ENCODE data around the gene PCDHA1.

The PCDHA1 gene

GRCh38 chr5:140977003-140977402 is 191.1 kb downstream of the PCDHA1 start:
- Histone ChIP-seq H3K9ac (ENCODE audit: low read length) (no peak overlapping the region), H3K27me3 (ENCODE audit: control insufficient read depth, insufficient read depth, low read length) (no peaks in the 10 kb centered on the region), H3K27ac (ENCODE audit: low read depth, low read length) (no peak overlapping the region), H3K36me3 (ENCODE audit: control insufficient read depth, insufficient read depth, low read length) (no peaks in the 10 kb centered on the region), H3K4me3 (ENCODE audit: low read length) (no peak overlapping the region), H3K4me1 (ENCODE audit: control insufficient read depth, insufficient read depth, low read length) (no peaks in the 10 kb centered on the region)

- Histone ChIP-seq H3K9ac (ENCODE audit: low read length) (no peak overlapping the region), H3K36me3 (ENCODE audit: control insufficient read depth, insufficient read depth, low read length) (no peaks in the 10 kb centered on the region), H3K4me3 (ENCODE audit: low read length) (no peak overlapping the region), H3K4me1 (ENCODE audit: control insufficient read depth, insufficient read depth, low read length) (no peaks in the 10 kb centered on the region), H3K27ac (ENCODE audit: low read depth, low read length) (no peak overlapping the region), H3K27me3 (ENCODE audit: control insufficient read depth, insufficient read depth, low read length) (no peaks in the 10 kb centered on the region)
These were observed 192.3 kb downstream of the PCDHA1 start for GRCh38 chr5:140978260-140978659.

- H3K9ac ChIP-seq (ENCODE audit: low read length), result no peak overlapping the region
- H3K27me3 ChIP-seq (ENCODE audit: control insufficient read depth, insufficient read depth, low read length), result no peaks in the 10 kb centered on the region
- no peak overlapping the region for H3K27ac ChIP-seq (ENCODE audit: low read depth, low read length)
- H3K36me3 ChIP-seq (ENCODE audit: control insufficient read depth, insufficient read depth, low read length), result no peaks in the 10 kb centered on the region
- no peak overlapping the region for H3K4me3 ChIP-seq (ENCODE audit: low read length)
- H3K4me1 ChIP-seq (ENCODE audit: control insufficient read depth, insufficient read depth, low read length), result no peaks in the 10 kb centered on the region
These were observed 193.0 kb downstream of the PCDHA1 start for GRCh38 chr5:140978983-140979382.

- no peak overlapping the region for H3K4me3 ChIP-seq (ENCODE audit: low read length)
- no peak overlapping the region for H3K27ac ChIP-seq (ENCODE audit: low read depth, low read length)
- H3K27me3 ChIP-seq (ENCODE audit: control insufficient read depth, insufficient read depth, low read length), result no peaks in the 10 kb centered on the region
- no peaks in the 10 kb centered on the region for H3K4me1 ChIP-seq (ENCODE audit: control insufficient read depth, insufficient read depth, low read length)
- H3K9ac ChIP-seq (ENCODE audit: low read length), result no peak overlapping the region
- no peaks in the 10 kb centered on the region for H3K36me3 ChIP-seq (ENCODE audit: control insufficient read depth, insufficient read depth, low read length)
These were observed 196.3 kb downstream of the PCDHA1 start for GRCh38 chr5:140982083-140982716.

GRCh38 chr5:140986117-140986521 is 200.2 kb downstream of the PCDHA1 start:
- no peaks in the 10 kb centered on the region for H3K4me1 ChIP-seq (ENCODE audit: control insufficient read depth, insufficient read depth, low read length)
- H3K27me3 ChIP-seq (ENCODE audit: control insufficient read depth, insufficient read depth, low read length), result no peaks in the 10 kb centered on the region
- H3K9ac ChIP-seq (ENCODE audit: low read length), result no peak overlapping the region
- H3K36me3 ChIP-seq (ENCODE audit: control insufficient read depth, insufficient read depth, low read length), result no peaks in the 10 kb centered on the region
- H3K4me3 ChIP-seq (ENCODE audit: low read length), result no peak overlapping the region
- no peak overlapping the region for H3K27ac ChIP-seq (ENCODE audit: low read depth, low read length)

- H3K4me1 ChIP-seq (ENCODE audit: control insufficient read depth, insufficient read depth, low read length), result no peaks in the 10 kb centered on the region
- no peak overlapping the region for H3K9ac ChIP-seq (ENCODE audit: low read length)
- H3K27me3 ChIP-seq (ENCODE audit: control insufficient read depth, insufficient read depth, low read length), result no peaks in the 10 kb centered on the region
- H3K4me3 ChIP-seq (ENCODE audit: low read length), result no peak overlapping the region
- no peak overlapping the region for H3K27ac ChIP-seq (ENCODE audit: low read depth, low read length)
- no peaks in the 10 kb centered on the region for H3K36me3 ChIP-seq (ENCODE audit: control insufficient read depth, insufficient read depth, low read length)
These were observed 202.2 kb downstream of the PCDHA1 start for GRCh38 chr5:140988100-140988499.

GRCh38 chr5:140988608-140989007 is 202.7 kb downstream of the PCDHA1 start:
- H3K4me1 ChIP-seq (ENCODE audit: control insufficient read depth, insufficient read depth, low read length), result no peaks in the 10 kb centered on the region
- H3K27me3 ChIP-seq (ENCODE audit: control insufficient read depth, insufficient read depth, low read length), result no peaks in the 10 kb centered on the region
- H3K4me3 ChIP-seq (ENCODE audit: low read length), result no peak overlapping the region
- H3K36me3 ChIP-seq (ENCODE audit: control insufficient read depth, insufficient read depth, low read length), result no peaks in the 10 kb centered on the region
- no peak overlapping the region for H3K27ac ChIP-seq (ENCODE audit: low read depth, low read length)
- H3K9ac ChIP-seq (ENCODE audit: low read length), result no peak overlapping the region

GRCh38 chr5:140989254-140990020 is 203.5 kb downstream of the PCDHA1 start:
- Histone ChIP-seq H3K9ac (ENCODE audit: low read length) (no peak overlapping the region), H3K27ac (ENCODE audit: low read depth, low read length) (no peak overlapping the region), H3K36me3 (ENCODE audit: control insufficient read depth, insufficient read depth, low read length) (no peaks in the 10 kb centered on the region), H3K27me3 (ENCODE audit: control insufficient read depth, insufficient read depth, low read length) (no peaks in the 10 kb centered on the region), H3K4me3 (ENCODE audit: low read length) (no peak overlapping the region), H3K4me1 (ENCODE audit: control insufficient read depth, insufficient read depth, low read length) (no peaks in the 10 kb centered on the region)

- no peaks in the 10 kb centered on the region for H3K4me1 ChIP-seq (ENCODE audit: control insufficient read depth, insufficient read depth, low read length)
- H3K4me3 ChIP-seq (ENCODE audit: low read length), result no peak overlapping the region
- no peaks in the 10 kb centered on the region for H3K27me3 ChIP-seq (ENCODE audit: control insufficient read depth, insufficient read depth, low read length)
- no peak overlapping the region for H3K9ac ChIP-seq (ENCODE audit: low read length)
- no peak overlapping the region for H3K27ac ChIP-seq (ENCODE audit: low read depth, low read length)
- H3K36me3 ChIP-seq (ENCODE audit: control insufficient read depth, insufficient read depth, low read length), result no peaks in the 10 kb centered on the region
These were observed 206.9 kb downstream of the PCDHA1 start for GRCh38 chr5:140992828-140993227.

- no peaks in the 10 kb centered on the region for H3K36me3 ChIP-seq (ENCODE audit: control insufficient read depth, insufficient read depth, low read length)
- no peak overlapping the region for H3K27ac ChIP-seq (ENCODE audit: low read depth, low read length)
- H3K4me1 ChIP-seq (ENCODE audit: control insufficient read depth, insufficient read depth, low read length), result no peaks in the 10 kb centered on the region
- no peaks in the 10 kb centered on the region for H3K27me3 ChIP-seq (ENCODE audit: control insufficient read depth, insufficient read depth, low read length)
- no peak overlapping the region for H3K9ac ChIP-seq (ENCODE audit: low read length)
- no peak overlapping the region for H3K4me3 ChIP-seq (ENCODE audit: low read length)
These were observed 210.1 kb downstream of the PCDHA1 start for GRCh38 chr5:140996060-140996459.

GRCh38 chr5:140998921-140999410 is 213.0 kb downstream of the PCDHA1 start:
- no peak overlapping the region for H3K27ac ChIP-seq (ENCODE audit: low read depth, low read length)
- no peaks in the 10 kb centered on the region for H3K4me1 ChIP-seq (ENCODE audit: control insufficient read depth, insufficient read depth, low read length)
- H3K27me3 ChIP-seq (ENCODE audit: control insufficient read depth, insufficient read depth, low read length), result no peaks in the 10 kb centered on the region
- no peak overlapping the region for H3K9ac ChIP-seq (ENCODE audit: low read length)
- no peaks in the 10 kb centered on the region for H3K36me3 ChIP-seq (ENCODE audit: control insufficient read depth, insufficient read depth, low read length)
- H3K4me3 ChIP-seq (ENCODE audit: low read length), result no peak overlapping the region

- Histone ChIP-seq H3K27me3 (ENCODE audit: control insufficient read depth, insufficient read depth, low read length) (no peaks in the 10 kb centered on the region), H3K27ac (ENCODE audit: low read depth, low read length) (no peak overlapping the region), H3K4me1 (ENCODE audit: control insufficient read depth, insufficient read depth, low read length) (no peaks in the 10 kb centered on the region), H3K4me3 (ENCODE audit: low read length) (no peak overlapping the region), H3K36me3 (ENCODE audit: control insufficient read depth, insufficient read depth, low read length) (no peaks in the 10 kb centered on the region), H3K9ac (ENCODE audit: low read length) (no peak overlapping the region)
These were observed 215.5 kb downstream of the PCDHA1 start for GRCh38 chr5:141001446-141001843.
